GM19238 (cell line): ENCODE results near the gene SOS1.

Experiments used
- DNase-seq: peaks from one replicate; pipeline ENCODE4 v3.0.0; 2011; ENCODE audit warnings: low spot score; ENCODE audit not compliant: insufficient read length

Gene SOS1

DNA sequence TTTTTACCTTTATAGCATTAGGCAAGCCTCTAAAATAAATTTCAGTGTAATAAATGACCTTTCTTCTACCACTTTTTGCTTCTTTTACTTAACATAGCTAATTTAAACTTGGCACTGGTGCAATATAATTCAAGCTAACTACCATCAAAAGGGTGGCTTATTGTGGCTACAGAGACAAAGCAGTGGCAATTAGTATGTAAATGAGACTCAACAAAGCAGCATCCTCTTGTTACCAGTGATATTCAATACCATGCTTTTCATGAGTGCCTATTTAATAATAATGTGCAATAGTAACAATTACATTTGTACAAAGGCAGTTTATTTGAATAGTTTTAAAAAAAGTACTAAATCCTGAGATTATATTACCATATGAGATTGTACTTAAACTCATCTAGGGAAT, 93.4 kb downstream of the SOS1 start:
- no peak for DNase-seq

DNA sequence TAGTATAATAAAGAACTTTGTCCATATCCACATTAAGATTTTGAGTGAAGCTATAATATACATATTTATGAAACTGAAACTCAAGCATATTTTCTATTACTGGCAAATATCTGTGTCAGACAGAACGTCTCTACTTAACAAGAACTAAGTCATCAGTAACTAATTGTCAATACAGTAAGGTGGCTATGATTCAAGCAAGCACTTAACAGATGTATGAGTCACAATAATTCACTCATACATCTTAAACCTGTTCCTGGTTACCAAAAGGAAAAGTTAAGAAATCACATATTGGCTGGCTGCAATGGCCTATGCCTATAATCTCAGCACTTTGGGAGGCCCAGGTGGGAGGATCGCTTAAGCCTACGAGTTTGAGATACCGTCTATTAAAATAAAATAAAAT, 96.0 kb downstream of the SOS1 start:
- no peak for DNase-seq

DNA sequence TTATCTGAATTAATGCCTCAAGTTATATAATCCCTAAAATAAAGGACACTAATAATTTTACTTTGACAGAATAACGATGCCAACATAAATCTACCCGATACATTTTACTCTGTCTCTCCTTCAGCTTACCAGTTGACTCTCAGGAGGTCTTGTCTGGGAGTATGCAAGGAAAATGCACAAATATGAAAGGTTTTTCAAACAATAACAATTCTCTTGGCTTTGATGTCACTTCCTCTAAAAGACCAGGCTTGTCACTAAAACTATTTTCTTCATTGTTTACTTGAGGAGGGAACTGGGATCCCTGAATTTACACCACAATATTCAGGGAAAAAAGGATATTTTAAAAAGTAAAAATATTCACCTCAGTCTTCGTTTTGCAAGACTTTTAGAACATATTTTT, 97.2 kb downstream of the SOS1 start:
- DNase-seq, result no peak

DNA sequence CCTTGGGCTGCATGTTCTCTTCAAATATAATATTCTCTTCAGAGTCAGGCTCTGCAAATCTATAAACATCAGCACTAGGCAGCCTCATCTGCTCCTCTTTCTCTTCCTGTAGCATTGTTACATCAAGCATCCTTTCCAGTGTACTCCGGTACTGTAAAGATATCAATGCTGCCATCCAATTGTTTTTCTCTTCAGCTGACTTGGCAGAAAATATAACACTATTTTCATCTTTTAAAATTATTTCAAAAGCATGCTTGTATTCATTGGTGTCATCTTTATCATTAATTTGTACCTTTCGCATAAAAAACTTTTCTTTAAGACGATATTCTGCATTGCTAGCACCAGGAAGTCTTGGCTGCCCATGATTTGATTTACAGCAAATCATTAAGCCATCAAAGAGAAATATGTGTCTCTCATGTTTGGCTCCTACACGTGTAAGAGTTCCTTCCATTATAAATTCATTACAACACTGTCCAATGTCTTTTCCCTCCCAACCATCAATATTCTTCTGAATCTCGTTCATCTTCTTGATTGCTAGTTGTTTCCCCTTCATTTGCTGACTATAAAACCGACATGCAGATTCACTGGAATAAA, 98.1 kb downstream of the SOS1 start:
- no peak for DNase-seq

- DNase-seq, result no peak
Measured at GRCh38 chr2:39020383-39020782, 100.5 kb downstream of the SOS1 start.

DNA sequence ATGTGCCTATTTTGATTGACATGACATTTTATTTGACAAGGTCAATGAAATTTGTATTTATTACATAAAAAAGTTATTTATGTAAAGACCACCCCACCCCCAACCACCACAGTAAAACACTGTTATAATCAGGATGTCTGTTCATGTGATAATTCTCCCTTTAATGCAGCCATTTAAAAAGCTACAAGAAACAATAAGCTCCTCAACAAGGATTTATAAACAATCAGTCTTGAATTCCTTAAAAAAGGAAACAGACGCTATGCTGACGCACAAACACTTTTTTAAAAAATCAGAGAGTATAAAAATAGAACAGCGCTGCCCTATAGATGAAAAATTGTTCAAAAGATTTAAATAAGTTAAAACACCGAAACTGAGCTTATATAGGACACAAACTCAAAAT, 102.2 kb downstream of the SOS1 start:
- DNase-seq, result no peak

GRCh38 chr2:39017334-39017733, 103.5 kb downstream of the SOS1 start:
- no peak for DNase-seq

GRCh38 chr2:39015424-39015823, 105.4 kb downstream of the SOS1 start:
- no peak for DNase-seq

DNA sequence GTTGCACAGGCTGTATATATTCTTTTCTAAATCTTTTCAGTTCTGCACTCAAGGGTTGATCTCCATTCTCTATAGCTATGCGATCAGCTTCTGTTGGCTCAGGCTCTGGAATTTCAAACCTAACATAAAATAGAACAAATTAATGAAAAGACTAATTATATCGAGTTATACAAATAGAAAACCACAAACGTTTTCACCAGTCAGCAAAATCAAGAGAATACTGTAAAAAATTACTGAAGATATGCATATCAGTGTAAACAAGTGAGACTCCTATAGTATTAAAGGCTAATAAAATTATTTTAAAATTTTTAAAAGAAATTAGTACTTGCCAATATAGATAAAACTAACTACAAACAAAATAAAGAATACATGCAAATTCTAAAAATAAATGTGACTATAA, 107.0 kb downstream of the SOS1 start:
- no peak for DNase-seq

- DNase-seq, result no peak
Measured at GRCh38 chr2:39008665-39009064, 112.2 kb downstream of the SOS1 start.

GRCh38 chr2:39007875-39008504, 112.9 kb downstream of the SOS1 start:
- no peak for DNase-seq

GRCh38 chr2:39000552-39000951, 120.3 kb downstream of the SOS1 start:
- DNase-seq, result no peak

DNA sequence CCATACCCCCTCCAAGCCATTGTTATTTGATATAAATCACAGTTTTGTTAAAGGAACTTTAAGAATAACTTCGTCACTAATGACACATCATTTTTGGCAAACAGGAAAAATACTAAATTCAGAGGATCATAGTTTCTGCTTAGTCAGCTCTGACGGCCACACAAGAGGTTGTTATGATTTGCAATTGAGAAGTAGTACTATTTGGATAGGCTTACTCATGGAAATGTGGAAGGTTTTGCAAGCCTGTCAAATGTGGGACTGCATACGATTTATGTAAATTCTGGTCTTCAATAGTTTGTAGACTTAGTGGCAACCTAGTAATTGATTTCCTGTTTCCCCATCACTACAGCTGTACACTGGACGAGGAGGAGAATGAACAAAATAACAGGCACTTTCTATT, 123.1 kb downstream of the SOS1 start:
- no peak for DNase-seq

DNA sequence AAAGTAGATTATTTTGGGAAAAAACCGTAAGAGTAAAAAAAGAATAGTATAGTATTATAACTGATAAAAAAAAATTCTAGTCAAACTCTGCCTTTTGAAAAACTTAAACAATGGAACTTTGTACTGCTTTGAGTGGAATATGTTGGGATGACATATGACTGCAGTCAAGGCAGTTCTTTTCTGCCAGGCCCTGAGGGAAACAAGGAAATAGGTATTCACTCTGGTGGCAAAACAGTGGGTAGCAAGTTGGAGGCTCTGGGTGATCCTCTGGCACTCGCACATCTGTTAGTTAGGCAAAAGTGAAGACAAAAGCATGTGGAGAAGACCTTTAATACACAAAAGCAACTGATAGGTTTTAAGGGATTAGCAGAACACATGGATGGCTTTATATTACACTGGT, 129.0 kb downstream of the SOS1 start:
- no peak for DNase-seq

DNA sequence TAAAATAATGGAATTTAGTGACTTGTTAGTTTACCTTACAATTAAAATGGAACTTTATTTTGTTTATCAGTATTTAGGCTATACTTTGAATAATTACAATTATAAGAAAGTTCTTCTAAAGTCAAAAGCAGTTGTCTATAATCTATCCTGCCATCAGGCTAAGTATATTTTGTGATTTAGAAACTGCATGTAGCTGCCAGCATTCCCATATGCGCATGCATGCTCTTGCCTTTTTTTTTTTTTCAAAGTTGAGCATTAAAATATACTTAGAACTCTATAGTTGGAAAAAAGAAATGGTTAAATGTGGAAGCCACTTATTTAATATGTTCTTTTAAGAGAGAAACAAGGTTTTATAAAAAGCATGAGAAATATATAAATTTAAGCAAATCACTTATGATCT, 132.1 kb downstream of the SOS1 start:
- DNase-seq, result no peak

GRCh38 chr2:38982498-38982897, 138.4 kb downstream of the SOS1 start:
- DNase-seq, result no peak

DNA sequence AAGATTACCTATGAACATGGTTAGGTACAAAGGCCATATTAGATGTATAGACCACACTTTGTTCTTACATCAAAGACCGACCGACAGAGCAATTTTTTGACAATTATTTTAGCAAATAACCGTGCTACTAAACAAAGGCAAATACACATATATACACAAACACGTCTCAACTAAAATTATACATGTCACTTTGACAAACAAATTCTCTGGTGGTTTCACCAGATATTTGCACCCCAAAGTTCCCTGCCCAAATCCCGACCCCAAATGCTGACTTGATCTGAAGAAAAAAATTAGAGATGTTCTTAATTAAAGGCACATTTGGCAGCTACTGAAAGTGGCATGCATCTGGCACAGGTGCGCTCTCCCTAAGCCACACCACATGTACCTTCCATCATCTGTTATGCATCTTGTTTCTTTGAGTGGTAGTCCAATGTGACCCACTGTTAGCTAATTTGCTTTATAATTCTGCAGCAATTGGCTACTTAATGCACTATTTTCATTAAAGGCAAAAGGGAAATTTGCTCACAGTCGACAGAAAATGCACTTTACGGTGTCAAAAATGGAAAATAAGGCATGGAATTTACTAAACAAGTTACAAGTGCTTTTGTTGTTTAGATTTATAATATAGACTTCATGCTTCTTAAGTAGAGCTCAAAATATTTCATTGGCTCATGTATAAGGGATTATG, 139.0 kb downstream of the SOS1 start:
- DNase-seq, result no peak

DNA sequence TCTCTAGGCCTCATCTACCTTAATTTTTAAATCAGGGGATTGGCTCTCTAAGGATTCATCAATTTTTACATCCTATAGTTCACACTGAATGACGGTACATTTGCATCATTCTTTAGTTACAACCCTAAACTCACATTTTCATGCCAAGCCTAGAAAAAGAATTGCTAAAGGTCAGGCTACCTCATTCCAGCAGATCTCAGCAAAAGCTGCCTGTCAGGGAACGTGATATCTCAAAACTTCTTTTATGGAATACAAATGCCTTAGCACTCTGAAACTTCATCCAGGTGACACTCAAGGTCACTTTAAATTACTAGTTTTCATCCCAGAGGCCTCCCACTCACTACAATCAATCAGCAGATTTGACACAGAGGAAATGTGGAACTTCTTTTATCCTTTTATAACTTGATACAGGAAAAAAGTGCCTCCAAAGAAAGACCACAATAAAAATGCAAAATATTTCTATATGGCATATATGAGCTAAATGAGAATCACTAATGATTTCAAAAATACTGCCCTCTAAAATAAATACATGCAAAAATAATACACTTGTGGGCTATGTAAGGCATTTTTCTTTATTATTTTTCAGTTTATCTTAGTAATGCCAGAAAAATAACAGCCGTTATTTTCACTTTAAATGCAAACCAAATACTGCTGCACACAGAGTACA, 139.7 kb downstream of the SOS1 start:
- no peak for DNase-seq

DNA sequence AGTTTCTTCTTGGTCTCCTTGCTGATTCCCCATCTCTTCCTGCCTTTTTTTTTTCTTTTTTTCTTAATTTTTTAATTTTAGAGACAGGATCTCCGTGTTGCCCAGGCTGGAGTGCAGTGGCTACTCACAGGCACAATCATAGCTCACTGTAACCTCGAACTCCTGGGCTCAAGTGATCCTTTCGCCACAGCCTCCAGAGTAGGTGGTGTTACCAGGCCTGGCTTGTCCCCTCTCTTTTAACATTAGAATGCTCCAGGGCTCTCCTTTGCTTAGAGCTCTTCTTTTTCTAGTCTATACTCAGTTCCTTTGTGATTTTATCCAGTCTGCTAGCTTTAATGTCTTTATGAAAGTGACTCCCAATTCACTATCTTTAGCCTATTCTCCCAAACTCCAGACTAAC, 141.9 kb downstream of the SOS1 start:
- no peak for DNase-seq

GRCh38 chr2:38978296-38978903, 142.5 kb downstream of the SOS1 start:
- DNase-seq, result no peak

- DNase-seq, result no peak
Measured at GRCh38 chr2:38977047-38977446, 143.8 kb downstream of the SOS1 start.

GRCh38 chr2:38975042-38975441, 145.8 kb downstream of the SOS1 start:
- DNase-seq, result no peak
